ENCODE results near the gene RPH3AL.
A peak's percentile ranks its signal among the peaks of the same experiment; 100 is the strongest.

Gene RPH3AL

GRCh38 chr17:352421-353212 is at the start of gene RPH3AL:
Gene RPH3AL, minus strand, starts transcription at chr17:352807. Its CDS starts 25,264 bp downstream, at chr17:327543.
- TF ChIP-seq Cebpa-rat (IDR thresholded peaks at IDR 0.05), result no peak
- Histone ChIP-seq H3K9me3 (peaks cover 27% of the 10 kb centered on the region), H3K27me3 (no peaks in the 10 kb centered on the region), H4K20me1 (no peaks in the 10 kb centered on the region), H3K4me1 (peaks cover 87% of the 10 kb centered on the region), H3K27ac (peak within 1 kb of the TSS; percentile 86), H3K4me3 (peak within 1 kb of the TSS; percentile 30; the same call in 1 of the 2 replicates), H3K4me2 (peak within 1 kb of the TSS; percentile 89), H3K36me3 (no peaks in the 10 kb centered on the region; the same call in 1 of the 2 replicates), H3K9ac (peak within 1 kb of the TSS; percentile 43)

GRCh38 chr17:400257-400656 is 47.6 kb upstream of the RPH3AL start:
- Histone ChIP-seq H3K4me1 (peaks cover 9% of the 10 kb centered on the region; the same call in 1 of the 2 replicates), H4K20me1 (no peaks in the 10 kb centered on the region), H3K9ac (no peak overlapping the region), H3K27ac (no peak overlapping the region), H3K36me3 (no peaks in the 10 kb centered on the region), H3K9me3 (no peaks in the 10 kb centered on the region), H3K4me2 (no peak overlapping the region), H3K4me3 (no peak overlapping the region), H3K27me3 (no peaks in the 10 kb centered on the region)
- TF ChIP-seq Cebpa-rat (IDR thresholded peaks at IDR 0.05), result no peak

- peaks cover 13% of the 10 kb centered on the region for H3K4me1 ChIP-seq
- no peak overlapping the region for H3K9ac ChIP-seq
- no peaks in the 10 kb centered on the region for H3K27me3 ChIP-seq
- no peaks in the 10 kb centered on the region for H4K20me1 ChIP-seq
- no peaks in the 10 kb centered on the region for H3K36me3 ChIP-seq
- no peak overlapping the region for H3K4me2 ChIP-seq
- H3K9me3 ChIP-seq, result no peaks in the 10 kb centered on the region
- H3K27ac ChIP-seq, result no peak overlapping the region
- no peak for TF ChIP-seq Cebpa-rat (IDR thresholded peaks at IDR 0.05)
- no peak overlapping the region for H3K4me3 ChIP-seq
Measured at GRCh38 chr17:396788-397187, 44.2 kb upstream of the RPH3AL start.

GRCh38 chr17:395974-396373 is 43.4 kb upstream of the RPH3AL start:
- no peak for TF ChIP-seq Cebpa-rat (IDR thresholded peaks at IDR 0.05)
- Histone ChIP-seq H3K36me3 (no peaks in the 10 kb centered on the region), H3K4me1 (peaks cover 11% of the 10 kb centered on the region)

GRCh38 chr17:395179-395578 is 42.6 kb upstream of the RPH3AL start:
- no peaks in the 10 kb centered on the region for H3K9me3 ChIP-seq
- H4K20me1 ChIP-seq, result no peaks in the 10 kb centered on the region
- no peak overlapping the region for H3K9ac ChIP-seq
- TF ChIP-seq Cebpa-rat (IDR thresholded peaks at IDR 0.05), result no peak
- no peak overlapping the region for H3K4me2 ChIP-seq
- H3K27ac ChIP-seq, result no peak overlapping the region
- H3K27me3 ChIP-seq, result no peaks in the 10 kb centered on the region
- no peak overlapping the region for H3K4me3 ChIP-seq
- H3K36me3 ChIP-seq, result no peaks in the 10 kb centered on the region
- H3K4me1 ChIP-seq, result peaks cover 16% of the 10 kb centered on the region

More at GRCh38 chr17:395974-396373, 43.4 kb upstream of the RPH3AL start:
- Histone ChIP-seq H4K20me1 (no peaks in the 10 kb centered on the region), H3K9ac (no peak overlapping the region), H3K27ac (no peak overlapping the region), H3K9me3 (no peaks in the 10 kb centered on the region), H3K4me2 (no peak overlapping the region), H3K27me3 (no peaks in the 10 kb centered on the region), H3K4me3 (no peak overlapping the region)

GRCh38 chr17:394718-395095 is 42.1 kb upstream of the RPH3AL start:
- TF ChIP-seq Cebpa-rat (IDR thresholded peaks at IDR 0.05), result no peak
- H3K4me1 ChIP-seq, result peaks cover 16% of the 10 kb centered on the region
- H3K9ac ChIP-seq, result no peak overlapping the region
- no peaks in the 10 kb centered on the region for H3K36me3 ChIP-seq
- no peaks in the 10 kb centered on the region for H4K20me1 ChIP-seq
- no peak overlapping the region for H3K4me3 ChIP-seq
- no peak overlapping the region for H3K27ac ChIP-seq
- H3K4me2 ChIP-seq, result no peak overlapping the region
- H3K27me3 ChIP-seq, result no peaks in the 10 kb centered on the region
- no peaks in the 10 kb centered on the region for H3K9me3 ChIP-seq

GRCh38 chr17:393806-394717 is 41.5 kb upstream of the RPH3AL start:
- Histone ChIP-seq H3K9ac (no peak overlapping the region), H3K27me3 (no peaks in the 10 kb centered on the region), H3K27ac (no peak overlapping the region), H3K9me3 (no peaks in the 10 kb centered on the region), H4K20me1 (no peaks in the 10 kb centered on the region), H3K4me1 (peaks cover 16% of the 10 kb centered on the region), H3K4me3 (no peak overlapping the region), H3K4me2 (peak overlapping the region; percentile 21; the same call in 1 of the 2 replicates), H3K36me3 (no peaks in the 10 kb centered on the region)
- no peak for TF ChIP-seq Cebpa-rat (IDR thresholded peaks at IDR 0.05)

- Histone ChIP-seq H3K4me3 (no peak overlapping the region), H3K9me3 (no peaks in the 10 kb centered on the region), H3K36me3 (no peaks in the 10 kb centered on the region), H3K27me3 (no peaks in the 10 kb centered on the region), H3K27ac (no peak overlapping the region), H4K20me1 (no peaks in the 10 kb centered on the region), H3K4me2 (no peak overlapping the region), H3K9ac (no peak overlapping the region), H3K4me1 (peaks cover 16% of the 10 kb centered on the region)
- no peak for TF ChIP-seq Cebpa-rat (IDR thresholded peaks at IDR 0.05)
Measured at GRCh38 chr17:391850-392249, 39.2 kb upstream of the RPH3AL start.

GRCh38 chr17:390025-390424 is 37.4 kb upstream of the RPH3AL start:
- no peak overlapping the region for H3K9ac ChIP-seq
- peaks cover 29% of the 10 kb centered on the region for H3K4me1 ChIP-seq
- H3K9me3 ChIP-seq, result no peaks in the 10 kb centered on the region
- H3K4me3 ChIP-seq, result no peak overlapping the region
- no peaks in the 10 kb centered on the region for H3K36me3 ChIP-seq
- no peak for TF ChIP-seq Cebpa-rat (IDR thresholded peaks at IDR 0.05)
- H3K4me2 ChIP-seq, result no peak overlapping the region
- no peaks in the 10 kb centered on the region for H4K20me1 ChIP-seq
- H3K27me3 ChIP-seq, result peaks cover 6% of the 10 kb centered on the region
- H3K27ac ChIP-seq, result no peak overlapping the region

- Histone ChIP-seq H3K27me3 (peaks cover 22% of the 10 kb centered on the region), H3K4me1 (peaks cover 35% of the 10 kb centered on the region)
Measured at GRCh38 chr17:388087-388486, 35.5 kb upstream of the RPH3AL start.

More at GRCh38 chr17:388087-388486, 35.5 kb upstream of the RPH3AL start:
- Histone ChIP-seq H3K9me3 (no peaks in the 10 kb centered on the region), H3K4me3 (no peak overlapping the region), H3K4me2 (no peak overlapping the region), H3K27ac (no peak overlapping the region), H4K20me1 (peaks cover 12% of the 10 kb centered on the region; the same call in 1 of the 2 replicates), H3K9ac (no peak overlapping the region), H3K36me3 (no peaks in the 10 kb centered on the region)
- no peak for TF ChIP-seq Cebpa-rat (IDR thresholded peaks at IDR 0.05)

All from BLaER1 (cell line).